Measurements from ENCODE around the gene SOAT2.
"Not testable (repeated sequence)": the region's sequence is repeated elsewhere in the genome, so short reads cannot be mapped to it uniquely, and the experiment has no call there.

SOAT2 gene

GRCh38 chr12:53090105-53090504 lies 13.2 kb upstream of the SOAT2 start:
- no peak for DNase-seq

- DNase-seq = no peak
Measured at GRCh38 chr12:53090554-53090953, 12.7 kb upstream of the SOAT2 start.

GRCh38 chr12:53091756-53092155 lies 11.5 kb upstream of the SOAT2 start:
- no peak for DNase-seq

GRCh38 chr12:53093777-53094393 lies 9.4 kb upstream of the SOAT2 start:
- no peak for DNase-seq

- no peak for DNase-seq
Measured at GRCh38 chr12:53094394-53094787, 8.9 kb upstream of the SOAT2 start.

- not testable (repeated sequence) for DNase-seq
Measured at GRCh38 chr12:53094796-53095595, 8.3 kb upstream of the SOAT2 start.

GRCh38 chr12:53095596-53095895 lies 7.7 kb upstream of the SOAT2 start:
- not testable (repeated sequence) for DNase-seq

GRCh38 chr12:53096089-53096741 lies 7.1 kb upstream of the SOAT2 start:
- no peak for DNase-seq

GRCh38 chr12:53096759-53097158 lies 6.5 kb upstream of the SOAT2 start:
- DNase-seq = no peak

GRCh38 chr12:53097207-53097563 lies 6.1 kb upstream of the SOAT2 start:
- DNase-seq = no peak

GRCh38 chr12:53097564-53098353 lies 5.5 kb upstream of the SOAT2 start, which contains the start of gene IGFBP6:
Gene IGFBP6 (plus strand): TSS chr12:53097667. CDS start chr12:53097718, 51 bp downstream.
- peak; percentile 41 to 68 (median 57) for DNase-seq

- DNase-seq = no peak
Measured at GRCh38 chr12:53098354-53098981, 4.8 kb upstream of the SOAT2 start.

GRCh38 chr12:53099071-53099882 lies 4.0 kb upstream of the SOAT2 start:
- peak; percentile 70 to 90 (median 81) for DNase-seq

GRCh38 chr12:53100466-53101151 lies 2.7 kb upstream of the SOAT2 start:
- DNase-seq = no peak

GRCh38 chr12:53101266-53101665 lies 2.0 kb upstream of the SOAT2 start:
- no peak for DNase-seq

GRCh38 chr12:53101931-53102781 lies 1.1 kb upstream of the SOAT2 start:
- no peak for DNase-seq

- DNase-seq = peak in 1 of 6 experiments; percentile 12
Measured at GRCh38 chr12:53103860-53104305, 597 bp downstream of the SOAT2 start.

GRCh38 chr12:53105256-53105655 lies 2.0 kb downstream of the SOAT2 start:
- no peak for DNase-seq

- DNase-seq = no peak
Measured at GRCh38 chr12:53105712-53106439, 2.6 kb downstream of the SOAT2 start.
